K562 (cell line): ENCODE results near the gene SPECC1L. TPM values are rescaled to one million over a fixed set of nuclear protein-coding genes. Genes with fewer than 3 reads are reported as not detected.

Experiments used
- AFF4 ChIP-seq: sonication (generic); formaldehyde crosslinking; IDR thresholded peaks from 2 replicates; pipeline ENCODE4 v1.8.0; 2023; ENCODE audit warnings: mild to moderate bottlenecking, missing genetic modification reagents
- DDX20 ChIP-seq: fragments of 450-650 bp; IDR thresholded peaks from 2 replicates; pipeline ENCODE4 v1.6.1; 2016; ENCODE audit warnings: missing genetic modification characterization, low read depth, mild to moderate bottlenecking, missing compliant biosample characterization, moderate library complexity
- ERF ChIP-seq: fragments of 450-650 bp; formaldehyde crosslinking; IDR thresholded peaks from 2 replicates; pipeline ENCODE4 v1.4.0; 2020; ENCODE audit warnings: mild to moderate bottlenecking, mixed read lengths
- HOMEZ ChIP-seq: fragments of 250-450 bp; sonication (Bioruptor Pico); IDR thresholded peaks from 2 replicates; pipeline ENCODE4 v1.4.0; 2020; ENCODE audit warnings: mild to moderate bottlenecking, moderate library complexity
- MBD2 ChIP-seq: sonication (generic); IDR thresholded peaks from 2 replicates; pipeline ENCODE4 v1.6.1; 2016; ENCODE audit warnings: low read depth, borderline replicate concordance
- MYC ChIP-seq, 2 experiments: fragments of 250-450 bp in 1 of 2; sonication (Bioruptor Pico) in 1 of 2; IDR thresholded peaks; 2 replicates each; pipeline versions ENCODE4 v1.5.1 to v1.6.1; 2012 to 2021; ENCODE audit warnings: low read depth in 2 of 2, borderline replicate concordance in 1 of 2, improper control_type of control experiment in 1 of 2, low read length in 1 of 2, mild to moderate bottlenecking in 1 of 2, moderate library complexity in 1 of 2
- POLR2A ChIP-seq: fragments of 450-650 bp; conservative IDR thresholded peaks from 2 replicates; pipeline ENCODE4 v1.6.1; 2016
- RHOXF2B ChIP-seq: fragments of 250-450 bp; sonication (Bioruptor Pico); conservative IDR thresholded peaks from 2 replicates; pipeline ENCODE4 v1.5.1; 2021
- SMAD4 ChIP-seq: fragments of 250-450 bp; sonication (Bioruptor Pico); conservative IDR thresholded peaks from 2 replicates; pipeline ENCODE4 v1.8.0; 2021; ENCODE audit warnings: inconsistent platforms, mild to moderate bottlenecking, moderate library complexity
- SRSF3 ChIP-seq: fragments of 200-400 bp; formaldehyde crosslinking; IDR thresholded peaks from 2 replicates; pipeline ENCODE4 v1.6.1; 2016; ENCODE audit warnings: mild to moderate bottlenecking, low read length, moderate library complexity; ENCODE audit not compliant: insufficient read depth
- TAF9B ChIP-seq: fragments of 450-650 bp; IDR thresholded peaks from 2 replicates; pipeline ENCODE4 v1.6.1; 2018; ENCODE audit warnings: mild to moderate bottlenecking; ENCODE audit not compliant: partially characterized antibody
- ZNF318 ChIP-seq, 2 experiments: fragments of 450-650 bp; IDR thresholded peaks; 2 replicates each; pipeline ENCODE4 v1.6.1; 2016; ENCODE audit warnings: mild to moderate bottlenecking in 2 of 2, borderline replicate concordance in 1 of 2, low read depth in 1 of 2, moderate library complexity in 1 of 2
- ZZZ3 ChIP-seq: fragments of 450-650 bp; IDR thresholded peaks from 2 replicates; pipeline ENCODE4 v1.6.1; 2016; ENCODE audit warnings: antibody characterized with exemption, mild to moderate bottlenecking, moderate library complexity
- polyA plus RNA-seq, 8 experiments: library from polyadenylated mRNA; depleted of rRNA in 4 of 8; stranded (reverse) in 5 of 8; unstranded in 3 of 8; fragments of >200 nt; fragmentation: Nextera tagmentation in 2 of 8; fragmentation: Illumina TruSeq in 1 of 8; extraction: Ambion mirVana in 2 of 8; extraction: Trizol in 1 of 8; gene quantifications; 2 replicates each; pipeline versions ENCODE4 v1.2.1 to v1.2.3, GENCODE V29; 2011 to 2014; ENCODE audit warnings: inconsistent platforms in 1 of 8, missing spikeins in 1 of 8
- total RNA-seq, 7 experiments: library from RNA; depleted of rRNA in 6 of 7; stranded (reverse); fragments of >200 nt in 6 of 7; fragmentation: Illumina TruSeq in 2 of 7; extraction: Trizol in 2 of 7; gene quantifications; 2 replicates each; pipeline versions ENCODE4 v1.2.1 to v1.2.3, GENCODE V29; 2011 to 2021; ENCODE audit warnings: low replicate concordance in 1 of 7

The SPECC1L gene
- total and polyA plus RNA-seq, 9 of the 15 experiments (the other 6 are each of a cell fraction or from before 2014, with no cell fraction given) = 1.4 to 27.9 (median 14.5) TPM

GRCh38 chr22:24230911-24231656 lies 39.5 kb upstream of the SPECC1L start (continued):
- TF ChIP-seq TAF9B = no peak
- no peak for TF ChIP-seq ERF
- no peak for TF ChIP-seq MYC (IDR thresholded peaks at IDR 0.05; ENCODE audit: low read depth, low read length)
- TF ChIP-seq MYC (CRISPR knock-in tag; IDR thresholded peaks at IDR 0.05; ENCODE audit: borderline replicate concordance, low read depth) = no peak
- no peak for TF ChIP-seq SMAD4 (CRISPR knock-in tag)
- TF ChIP-seq RHOXF2B (CRISPR knock-in tag) = no peak
- no peak for TF ChIP-seq MBD2
- TF ChIP-seq HOMEZ (CRISPR knock-in tag) = no peak
- TF ChIP-seq DDX20 (tag) = no peak
- no peak for TF ChIP-seq POLR2A
- no peak for TF ChIP-seq ZNF318 (IDR thresholded peaks at IDR 0.05; ENCODE audit: borderline replicate concordance in 1 of 2, low read depth in 1 of 2)
- TF ChIP-seq AFF4 = no peak
- TF ChIP-seq SRSF3 = no peak
- no peak for TF ChIP-seq ZZZ3
